Esophagus muscularis mucosa (tissue), 4 donors: ENCODE measurements around the gene ACE. TPM values are rescaled to one million over a fixed set of nuclear protein-coding genes. Genes with fewer than 3 reads are reported as not detected.

Experiments
- DNase-seq: peaks from one replicate; pipeline ENCODE4 v3.0.0-alpha.2; 2017; ENCODE audit errors: extremely low spot score
- H3K27ac ChIP-seq, 4 donors: fragments of 200-600 bp; sonication (generic); replicated peaks in 1 of 4; 1 replicate in 3 of 4; 2 replicates in 1 of 4; pipeline ENCODE4 v1.5.1; 2016 to 2019; ENCODE audit warnings: mild to moderate bottlenecking in 1 of 4
- H3K27me3 ChIP-seq, 4 donors: fragments of 200-600 bp; sonication (generic); one replicate each; pipeline versions ENCODE4 v1.5.1 to v1.6.0; 2016 to 2019
- H3K36me3 ChIP-seq, 4 donors: fragments of 200-600 bp; sonication (generic); one replicate each; pipeline ENCODE4 v1.5.1; 2016 to 2019
- H3K4me1 ChIP-seq, 4 donors: fragments of 200-600 bp; sonication (generic); one replicate each; pipeline ENCODE4 v1.5.1; 2016 to 2019
- H3K4me3 ChIP-seq, 4 donors: fragments of 200-600 bp; sonication (generic); 1 replicate in 2 of 4; 2 replicates in 2 of 4; pipeline ENCODE4 v1.5.1; 2016 to 2019; ENCODE audit warnings: mild to moderate bottlenecking in 4 of 4, moderate library complexity in 1 of 4
- H3K9me3 ChIP-seq, 4 donors: fragments of 200-600 bp; sonication (generic); 1 replicate in 3 of 4; 2 replicates in 1 of 4; pipeline ENCODE4 v1.5.1; 2016 to 2019
- EP300 ChIP-seq: sonication (generic); formaldehyde crosslinking; IDR thresholded peaks from one replicate; pipeline ENCODE4 v1.6.1; 2017; ENCODE audit warnings: antibody characterized with exemption
- POLR2A ChIP-seq: fragments of 450-650 bp; IDR thresholded peaks from one replicate; pipeline ENCODE4 v1.6.1; 2017; ENCODE audit warnings: antibody characterized with exemption, moderate library complexity, mild to moderate bottlenecking, low read depth
- POLR2AphosphoS5 ChIP-seq, 2 donors: sonication (generic); formaldehyde crosslinking; IDR thresholded peaks; one replicate each; pipeline ENCODE4 v1.6.1; 2017; ENCODE audit warnings: antibody characterized with exemption in 2 of 2
- WGBS: methylation state at CpG from one replicate; pipeline ENCODE4 v1.1.5; 2018; 5-methylcytosine and 5-hydroxymethylcytosine counted together
- intact Hi-C: fragments of 100-400 bp; cut with DNase I; formaldehyde crosslinking; loops from one replicate; pipeline ENCODE4 v1.15.1; 2023
- total RNA-seq, 4 donors: library from RNA; depleted of rRNA; stranded (reverse); fragments of >200 nt; gene quantifications; one replicate each; pipeline versions ENCODE4 v1.1.0 to v1.2.1, GENCODE V29; 2016
- TF ChIP-seq, protein P1 (sequence below), 3 experiments: fragments of 200-600 bp in 2 of 3; fragments of 450-650 bp in 1 of 3; sonication (generic) in 2 of 3; IDR thresholded peaks; one replicate each; pipeline ENCODE4 v1.5.1; 2017 to 2019; ENCODE audit warnings: antibody characterized with exemption in 3 of 3, mild to moderate bottlenecking in 2 of 3, moderate library complexity in 1 of 3

The ACE gene
- total RNA-seq, 4 donors from 2014 or later: 2.5 to 9.6 (median 4.9) TPM

DNA sequence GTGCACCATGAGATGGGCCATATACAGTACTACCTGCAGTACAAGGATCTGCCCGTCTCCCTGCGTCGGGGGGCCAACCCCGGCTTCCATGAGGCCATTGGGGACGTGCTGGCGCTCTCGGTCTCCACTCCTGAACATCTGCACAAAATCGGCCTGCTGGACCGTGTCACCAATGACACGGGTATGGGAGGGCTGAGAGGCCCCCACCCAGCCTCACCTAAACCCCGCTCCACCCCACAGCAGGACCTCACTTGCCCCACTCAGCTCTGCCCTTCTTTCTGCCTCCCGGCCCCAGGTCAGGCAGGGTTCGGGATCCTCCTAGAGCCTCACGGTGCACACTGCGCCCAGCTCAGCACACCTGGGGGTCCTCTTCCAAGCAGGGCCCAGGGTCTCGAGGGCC is 5.6 kb downstream of the ACE start:
- Histone ChIP-seq H3K27ac (no peak overlapping the region), H3K4me3 (no peak overlapping the region), H3K4me1 (peaks cover 16 to 22% (median 19%) of the 10 kb centered on the region in 4 donors), H3K9me3 (no peaks in the 10 kb centered on the region), H3K36me3 (peaks cover 0 to 5% (median 0%) of the 10 kb centered on the region in 4 donors), H3K27me3 (peaks cover 0 to 57% (median 13%) of the 10 kb centered on the region in 4 donors)
- no peak for TF ChIP-seq POLR2AphosphoS5 (IDR thresholded peaks at IDR 0.05)
- no peak for TF ChIP-seq POLR2A
- TF ChIP-seq, protein P1, sequence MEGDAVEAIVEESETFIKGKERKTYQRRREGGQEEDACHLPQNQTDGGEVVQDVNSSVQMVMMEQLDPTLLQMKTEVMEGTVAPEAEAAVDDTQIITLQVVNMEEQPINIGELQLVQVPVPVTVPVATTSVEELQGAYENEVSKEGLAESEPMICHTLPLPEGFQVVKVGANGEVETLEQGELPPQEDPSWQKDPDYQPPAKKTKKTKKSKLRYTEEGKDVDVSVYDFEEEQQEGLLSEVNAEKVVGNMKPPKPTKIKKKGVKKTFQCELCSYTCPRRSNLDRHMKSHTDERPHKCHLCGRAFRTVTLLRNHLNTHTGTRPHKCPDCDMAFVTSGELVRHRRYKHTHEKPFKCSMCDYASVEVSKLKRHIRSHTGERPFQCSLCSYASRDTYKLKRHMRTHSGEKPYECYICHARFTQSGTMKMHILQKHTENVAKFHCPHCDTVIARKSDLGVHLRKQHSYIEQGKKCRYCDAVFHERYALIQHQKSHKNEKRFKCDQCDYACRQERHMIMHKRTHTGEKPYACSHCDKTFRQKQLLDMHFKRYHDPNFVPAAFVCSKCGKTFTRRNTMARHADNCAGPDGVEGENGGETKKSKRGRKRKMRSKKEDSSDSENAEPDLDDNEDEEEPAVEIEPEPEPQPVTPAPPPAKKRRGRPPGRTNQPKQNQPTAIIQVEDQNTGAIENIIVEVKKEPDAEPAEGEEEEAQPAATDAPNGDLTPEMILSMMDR (IDR thresholded peaks at IDR 0.05): no peak
- TF ChIP-seq EP300: no peak
- intact Hi-C loops: no loop called here
- no peak for DNase-seq
- 91% methylated on average over 16 of the region's 16 CpGs for WGBS

DNA sequence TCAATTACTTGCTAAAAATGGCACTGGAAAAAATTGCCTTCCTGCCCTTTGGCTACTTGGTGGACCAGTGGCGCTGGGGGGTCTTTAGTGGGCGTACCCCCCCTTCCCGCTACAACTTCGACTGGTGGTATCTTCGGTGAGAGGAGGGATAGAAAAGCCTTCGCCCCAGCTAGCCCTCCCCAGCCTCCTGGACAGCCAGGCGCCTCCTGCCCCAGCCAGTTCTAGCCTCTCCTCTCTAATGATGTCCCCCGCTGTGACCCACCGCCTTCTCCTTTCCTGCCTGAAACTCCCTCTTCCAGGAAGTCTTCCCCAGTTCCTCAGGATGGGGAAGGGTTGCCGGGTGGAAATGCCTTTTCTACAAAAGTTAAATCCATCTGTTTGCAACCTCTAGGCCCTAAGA is 6.2 kb downstream of the ACE start:
- Histone ChIP-seq H3K27me3 (peaks cover 0 to 55% (median 10%) of the 10 kb centered on the region in 4 donors), H3K36me3 (peaks cover 0 to 5% (median 0%) of the 10 kb centered on the region in 4 donors), H3K4me3 (no peak overlapping the region), H3K9me3 (no peaks in the 10 kb centered on the region), H3K4me1 (peaks cover 11 to 17% (median 14%) of the 10 kb centered on the region in 4 donors), H3K27ac (no peak overlapping the region)
- intact Hi-C loops: no loop called here
- DNase-seq: no peak
- TF ChIP-seq, protein P1 (IDR thresholded peaks at IDR 0.05): no peak
- TF ChIP-seq EP300: no peak
- no peak for TF ChIP-seq POLR2AphosphoS5 (IDR thresholded peaks at IDR 0.05)
- TF ChIP-seq POLR2A: no peak
- WGBS: 88% methylated on average over 10 of the region's 10 CpGs

DNA sequence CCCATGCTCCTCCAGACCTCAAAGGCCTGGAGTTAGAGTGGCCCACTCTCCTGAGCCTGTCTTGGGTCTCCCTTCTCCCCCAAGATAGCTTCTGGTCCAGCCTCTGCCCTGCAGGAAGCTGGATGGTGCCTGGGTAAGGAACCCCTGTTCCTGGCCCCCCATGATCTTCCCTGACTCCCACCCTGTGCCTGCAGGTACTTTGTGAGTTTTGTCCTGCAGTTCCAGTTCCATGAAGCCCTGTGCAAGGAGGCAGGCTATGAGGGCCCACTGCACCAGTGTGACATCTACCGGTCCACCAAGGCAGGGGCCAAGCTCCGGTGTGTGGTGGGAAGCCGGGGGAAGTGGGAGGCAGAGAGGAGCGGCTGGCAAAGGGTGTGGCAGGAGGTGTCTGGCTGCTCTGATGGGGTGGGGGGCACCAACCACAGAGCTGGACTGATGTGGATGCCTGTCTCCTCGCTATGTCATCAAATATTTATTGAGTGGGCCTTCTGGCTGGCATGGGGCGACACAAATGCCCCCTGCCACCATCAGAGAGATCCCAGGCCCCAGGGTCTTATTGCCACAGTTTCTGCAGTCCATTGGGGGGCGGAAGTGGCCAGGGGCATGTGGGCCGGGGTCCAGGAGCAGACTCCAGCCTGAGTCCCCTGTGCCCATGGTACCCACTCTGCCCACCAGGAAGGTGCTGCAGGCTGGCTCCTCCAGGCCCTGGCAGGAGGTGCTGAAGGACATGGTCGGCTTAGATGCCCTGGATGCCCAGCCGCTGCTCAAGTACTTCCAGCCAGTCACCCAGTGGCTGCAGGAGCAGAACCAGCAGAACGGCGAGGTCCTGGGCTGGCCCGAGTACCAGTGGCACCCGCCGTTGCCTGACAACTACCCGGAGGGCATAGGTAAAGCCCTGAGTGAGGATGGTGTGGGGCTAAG is 7.1 kb downstream of the ACE start:
- Histone ChIP-seq H3K27me3 (peaks cover 0 to 46% (median 7%) of the 10 kb centered on the region in 4 donors), H3K9me3 (no peaks in the 10 kb centered on the region), H3K36me3 (peaks cover 0 to 5% (median under 1%) of the 10 kb centered on the region in 4 donors), H3K4me3 (no peak overlapping the region), H3K4me1 (peaks cover 2 to 8% (median 5%) of the 10 kb centered on the region in 4 donors), H3K27ac (no peak overlapping the region)
- 96% methylated on average over 6 of the region's 16 CpGs for WGBS
- DNase-seq: no peak
- TF ChIP-seq, protein P1 (IDR thresholded peaks at IDR 0.05): no peak
- no peak for TF ChIP-seq POLR2A
- no peak for TF ChIP-seq EP300
- no peak for TF ChIP-seq POLR2AphosphoS5 (IDR thresholded peaks at IDR 0.05)
- intact Hi-C loops: no loop called here

DNA sequence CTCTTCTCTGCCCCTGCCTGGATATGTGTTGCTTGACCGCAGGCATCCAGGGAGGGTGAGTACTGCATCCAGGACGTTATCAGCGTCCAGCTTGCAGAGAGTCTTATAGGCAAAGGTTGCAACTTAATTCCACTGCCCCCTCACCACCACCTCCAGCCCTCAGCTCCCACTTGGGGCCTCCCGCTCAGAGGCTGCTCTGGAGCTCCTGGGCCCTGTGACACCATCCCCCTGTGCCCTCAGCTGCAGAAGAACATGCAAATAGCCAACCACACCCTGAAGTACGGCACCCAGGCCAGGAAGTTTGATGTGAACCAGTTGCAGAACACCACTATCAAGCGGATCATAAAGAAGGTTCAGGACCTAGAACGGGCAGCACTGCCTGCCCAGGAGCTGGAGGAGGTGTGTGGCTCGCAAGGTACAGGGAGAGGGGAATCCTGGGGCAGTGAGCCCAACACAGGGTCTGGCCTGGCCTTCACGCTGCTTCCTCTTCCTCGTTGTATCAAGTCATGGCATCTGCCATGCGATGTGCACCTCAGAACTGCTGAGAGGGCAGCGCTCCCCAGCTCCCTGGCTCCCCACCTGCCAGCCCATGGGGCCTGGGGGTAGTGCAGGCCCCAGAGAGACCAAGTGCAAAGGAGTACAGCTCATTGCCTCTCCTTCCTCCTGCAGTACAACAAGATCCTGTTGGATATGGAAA is 9.6 kb downstream of the ACE start:
- Histone ChIP-seq H3K9me3 (no peaks in the 10 kb centered on the region), H3K36me3 (peaks cover 0 to 5% (median 2%) of the 10 kb centered on the region in 4 donors), H3K27ac (no peak overlapping the region), H3K27me3 (peaks cover 0 to 20% (median 0%) of the 10 kb centered on the region in 4 donors), H3K4me1 (no peaks in the 10 kb centered on the region), H3K4me3 (no peak overlapping the region)
- TF ChIP-seq, protein P1 (IDR thresholded peaks at IDR 0.05): no peak
- TF ChIP-seq EP300: no peak
- TF ChIP-seq POLR2AphosphoS5 (IDR thresholded peaks at IDR 0.05): no peak
- no peak for TF ChIP-seq POLR2A
- DNase-seq: no peak
- intact Hi-C loops: no loop called here
- 83% methylated on average over 12 of the region's 12 CpGs for WGBS
